PC-9 (cell line): ENCODE data around the gene ICA1. TPM values are rescaled to one million over a fixed set of nuclear protein-coding genes. Genes with fewer than 3 reads are reported as not detected.

Experiments used
- BruUV-seq: library from RNA; stranded (reverse); fragments of 400-500 nt; replicated peaks from 2 replicates; lab custom pipeline; 2021; lab: Mats Ljungman, UMichigan
- CTCF ChIA-PET: fragments of 300-600 bp; sonication (Branson Sonifier 250); formaldehyde crosslinking; loops from one replicate; lab custom pipeline; 2022; ENCODE audit warnings: antibody characterized with exemption; lab: Charles Lee
- POLR2A ChIA-PET: fragments of 300-600 bp; sonication (Branson Sonifier 250); formaldehyde crosslinking; loops from one replicate; lab custom pipeline; 2022; ENCODE audit warnings: antibody characterized with exemption; ENCODE audit not compliant: unreplicated experiment; lab: Charles Lee
- DNase-seq, 2 experiments: peaks; one replicate each; pipeline versions ENCODE4 v3.0.0 to v3.0.0-alpha.2; 2015 to 2022; ENCODE audit warnings: mixed read lengths in 1 of 2
- H2AFZ ChIP-seq: fragments of 200-600 bp; sonication (generic); 2 replicates; pipeline ENCODE4 v1.8.1; 2017; ENCODE audit warnings: antibody characterized with exemption
- H3F3A ChIP-seq: fragments of 200-600 bp; sonication (generic); 2 replicates; pipeline ENCODE4 v1.8.1; 2017; ENCODE audit warnings: antibody characterized with exemption, mild to moderate bottlenecking, low read depth; ENCODE audit not compliant: insufficient read depth
- H3K27ac ChIP-seq: fragments of 200-600 bp; sonication (generic); 2 replicates; pipeline ENCODE4 v1.6.1; 2016; ENCODE audit warnings: mixed run types
- H3K27me3 ChIP-seq: fragments of 200-600 bp; sonication (generic); 2 replicates; pipeline ENCODE4 v1.6.1; 2016; ENCODE audit warnings: low read depth, mixed run types; ENCODE audit not compliant: insufficient read depth
- H3K36me3 ChIP-seq: fragments of 200-600 bp; sonication (generic); 2 replicates; pipeline ENCODE4 v1.6.1; 2016; ENCODE audit warnings: low read depth, mixed run types
- H3K4me1 ChIP-seq: fragments of 200-600 bp; sonication (generic); replicated peaks from 2 replicates; pipeline ENCODE4 v1.6.1; 2016; ENCODE audit warnings: mixed run types; ENCODE audit not compliant: insufficient read depth
- H3K4me2 ChIP-seq: fragments of 200-600 bp; sonication (generic); 2 replicates; pipeline ENCODE4 v1.6.1; 2017; ENCODE audit warnings: mixed run types
- H3K4me3 ChIP-seq: fragments of 200-600 bp; sonication (generic); 2 replicates; pipeline ENCODE4 v1.6.1; 2016; ENCODE audit warnings: mixed run types
- H3K79me2 ChIP-seq: fragments of 200-600 bp; sonication (generic); 2 replicates; pipeline ENCODE4 v1.6.1; 2017; ENCODE audit warnings: low read depth, mixed run types
- H3K9me2 ChIP-seq: fragments of 200-600 bp; sonication (generic); 2 replicates; pipeline ENCODE4 v1.8.1; 2017; ENCODE audit warnings: mild to moderate bottlenecking; ENCODE audit not compliant: insufficient read depth
- H3K9me3 ChIP-seq: fragments of 200-600 bp; sonication (generic); 2 replicates; pipeline ENCODE4 v1.8.1; 2016; ENCODE audit warnings: low read depth; ENCODE audit not compliant: insufficient read depth
- H4K20me1 ChIP-seq: fragments of 200-600 bp; sonication (generic); 2 replicates; pipeline ENCODE4 v1.8.1; 2017; ENCODE audit not compliant: insufficient read depth
- EZH2 ChIP-seq: fragments of 200-600 bp; sonication (generic); IDR thresholded peaks from 2 replicates; pipeline ENCODE4 v1.8.0; 2017; ENCODE audit warnings: antibody characterized with exemption, low read depth
- intact Hi-C: fragments of 100-400 bp; cut with micrococcal nuclease; formaldehyde crosslinking; loops from one replicate; pipeline ENCODE4 v1.10.0; 2022; ENCODE audit not compliant: unreplicated experiment
- total RNA-seq: library from RNA; stranded (reverse); gene quantifications from 2 replicates; pipeline ENCODE4 v1.2.3, GENCODE V29; 2021
- TF ChIP-seq, protein P1 (sequence below): fragments of 200-600 bp; sonication (generic); conservative IDR thresholded peaks from 2 replicates; pipeline ENCODE4 v1.6.1; 2017; ENCODE audit warnings: mixed run types, antibody characterized with exemption, mild to moderate bottlenecking, moderate library complexity

ICA1 gene
- total RNA-seq, 1 experiment from 2014 or later = 33.8 TPM

DNA sequence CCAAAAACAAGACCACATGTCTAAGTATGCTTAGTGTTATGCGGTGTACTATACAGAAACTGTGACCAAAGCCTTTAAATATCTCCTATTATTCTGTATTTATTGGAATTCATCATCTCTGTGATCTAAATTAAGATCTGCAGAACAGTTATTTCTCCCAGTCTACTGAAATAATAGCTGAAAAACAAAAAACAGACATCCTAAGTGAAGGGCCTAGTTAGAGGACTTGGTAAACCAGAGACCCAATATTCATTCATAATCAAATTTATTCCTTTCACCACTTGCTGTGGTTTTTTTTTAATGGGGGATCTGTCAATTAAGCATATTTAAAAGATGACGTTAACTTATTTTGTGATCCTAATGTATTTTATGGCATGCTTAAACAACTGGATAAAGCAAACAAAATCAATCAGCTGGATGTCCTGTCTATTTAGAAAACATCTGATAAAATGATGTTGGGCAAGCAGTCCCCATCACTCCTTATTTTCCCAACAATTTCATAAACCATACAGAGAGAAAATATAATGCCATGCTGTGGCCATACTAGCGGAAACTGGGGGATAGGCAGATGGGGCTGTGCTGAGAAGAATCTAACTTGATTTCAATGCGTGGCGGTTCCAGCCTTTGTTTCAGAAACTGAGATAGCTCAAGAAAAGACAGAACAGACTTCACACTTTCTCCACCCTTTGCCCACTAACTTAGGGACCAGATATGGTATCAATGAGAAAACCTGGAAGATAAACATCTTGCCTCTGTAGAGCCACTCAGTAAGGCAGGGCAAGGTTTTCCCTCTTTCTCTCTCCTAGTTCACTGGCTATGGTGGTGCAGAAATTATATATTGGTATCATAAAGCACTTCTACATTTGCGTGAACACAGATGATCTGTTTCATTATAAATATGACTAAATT is 32.9 kb downstream of the ICA1 start:
- no peak for TF ChIP-seq EZH2
- TF ChIP-seq, protein P1, sequence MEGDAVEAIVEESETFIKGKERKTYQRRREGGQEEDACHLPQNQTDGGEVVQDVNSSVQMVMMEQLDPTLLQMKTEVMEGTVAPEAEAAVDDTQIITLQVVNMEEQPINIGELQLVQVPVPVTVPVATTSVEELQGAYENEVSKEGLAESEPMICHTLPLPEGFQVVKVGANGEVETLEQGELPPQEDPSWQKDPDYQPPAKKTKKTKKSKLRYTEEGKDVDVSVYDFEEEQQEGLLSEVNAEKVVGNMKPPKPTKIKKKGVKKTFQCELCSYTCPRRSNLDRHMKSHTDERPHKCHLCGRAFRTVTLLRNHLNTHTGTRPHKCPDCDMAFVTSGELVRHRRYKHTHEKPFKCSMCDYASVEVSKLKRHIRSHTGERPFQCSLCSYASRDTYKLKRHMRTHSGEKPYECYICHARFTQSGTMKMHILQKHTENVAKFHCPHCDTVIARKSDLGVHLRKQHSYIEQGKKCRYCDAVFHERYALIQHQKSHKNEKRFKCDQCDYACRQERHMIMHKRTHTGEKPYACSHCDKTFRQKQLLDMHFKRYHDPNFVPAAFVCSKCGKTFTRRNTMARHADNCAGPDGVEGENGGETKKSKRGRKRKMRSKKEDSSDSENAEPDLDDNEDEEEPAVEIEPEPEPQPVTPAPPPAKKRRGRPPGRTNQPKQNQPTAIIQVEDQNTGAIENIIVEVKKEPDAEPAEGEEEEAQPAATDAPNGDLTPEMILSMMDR = no peak
- DNase-seq = no peak
- no peak overlapping the region for H2AFZ ChIP-seq
- H3K27me3 ChIP-seq = no peaks in the 10 kb centered on the region
- no peak overlapping the region for H3K4me2 ChIP-seq
- POLR2A ChIA-PET = no interaction called here
- CTCF ChIA-PET = no interaction called here
- no peaks in the 10 kb centered on the region for H3K79me2 ChIP-seq
- H3F3A ChIP-seq = no peaks in the 10 kb centered on the region
- no peak overlapping the region for H3K4me3 ChIP-seq
- no peaks in the 10 kb centered on the region for H3K4me1 ChIP-seq
- no peaks in the 10 kb centered on the region for H3K9me2 ChIP-seq
- no peaks in the 10 kb centered on the region for H4K20me1 ChIP-seq
- no peak overlapping the region for H3K27ac ChIP-seq
- H3K36me3 ChIP-seq = 0 out of 2 replicates have a peak, but pooled peaks cover under 1% of the 10 kb centered on the region
- H3K9me3 ChIP-seq = no peaks in the 10 kb centered on the region
- intact Hi-C loops = no loop called here
- BruUV-seq = no TSS peak

DNA sequence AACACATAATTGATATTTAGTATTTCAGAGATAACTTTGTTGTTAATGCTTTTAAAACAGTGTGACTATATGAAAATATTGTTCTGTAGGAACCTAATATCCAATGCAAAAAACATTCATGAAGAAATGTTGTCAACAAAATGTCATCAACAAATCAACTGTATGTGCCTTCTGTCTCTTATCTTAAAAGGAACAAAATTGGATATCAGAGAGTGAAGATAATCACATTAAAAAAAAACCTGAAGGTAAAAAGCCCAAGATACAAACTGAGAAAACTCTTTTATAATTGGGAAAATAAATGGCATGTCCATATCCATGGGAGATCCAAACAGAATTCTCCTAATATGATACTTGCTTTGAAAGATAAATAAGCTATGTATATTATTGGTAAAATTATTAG is 33.9 kb downstream of the ICA1 start:
- H3K4me1 ChIP-seq = no peaks in the 10 kb centered on the region
- no peaks in the 10 kb centered on the region for H3K9me3 ChIP-seq
- ChIA-PET POLR2A (no interaction called here), CTCF (no interaction called here)
- TF ChIP-seq, protein P1 = no peak
- TF ChIP-seq EZH2 = no peak
- DNase-seq = no peak
- no peak overlapping the region for H3K4me2 ChIP-seq
- no peak overlapping the region for H3K4me3 ChIP-seq
- no peaks in the 10 kb centered on the region for H4K20me1 ChIP-seq
- no peaks in the 10 kb centered on the region for H3K9me2 ChIP-seq
- no peaks in the 10 kb centered on the region for H3F3A ChIP-seq
- no peaks in the 10 kb centered on the region for H3K79me2 ChIP-seq
- intact Hi-C loops = no loop called here
- H3K36me3 ChIP-seq = 0 out of 2 replicates have a peak, but pooled peaks cover 3% of the 10 kb centered on the region
- no peak overlapping the region for H3K27ac ChIP-seq
- no peak overlapping the region for H2AFZ ChIP-seq
- H3K27me3 ChIP-seq = no peaks in the 10 kb centered on the region
- no TSS peak for BruUV-seq

DNA sequence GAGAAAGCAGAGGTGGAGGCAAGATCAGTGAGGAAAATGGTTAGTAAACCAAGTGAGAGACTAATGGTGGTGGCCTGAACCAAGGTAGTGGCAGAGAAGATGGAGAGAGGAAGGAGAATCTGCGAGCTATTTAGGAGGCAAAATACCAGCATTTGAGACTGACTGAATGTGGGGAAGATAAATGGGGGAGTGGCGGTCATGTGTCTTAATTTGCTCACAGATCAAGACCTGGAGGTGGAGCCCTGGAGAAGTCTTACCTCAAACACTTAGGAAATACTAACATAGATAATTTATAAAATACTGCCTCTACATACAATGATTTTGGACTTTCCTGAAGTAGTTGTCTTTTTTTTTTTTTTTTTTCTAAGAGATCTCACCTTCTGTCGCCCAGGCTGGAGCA is 34.7 kb downstream of the ICA1 start:
- H4K20me1 ChIP-seq = no peaks in the 10 kb centered on the region
- H3F3A ChIP-seq = no peaks in the 10 kb centered on the region
- H3K36me3 ChIP-seq = 0 out of 2 replicates have a peak, but pooled peaks cover 3% of the 10 kb centered on the region
- no peaks in the 10 kb centered on the region for H3K9me2 ChIP-seq
- H3K79me2 ChIP-seq = no peaks in the 10 kb centered on the region
- no peaks in the 10 kb centered on the region for H3K27me3 ChIP-seq
- POLR2A ChIA-PET = no interaction called here
- intact Hi-C loops = no loop called here
- TF ChIP-seq, protein P1 = no peak
- TF ChIP-seq EZH2 = no peak
- CTCF ChIA-PET = no interaction called here
- H3K4me1 ChIP-seq = no peaks in the 10 kb centered on the region
- H3K4me3 ChIP-seq = no peak overlapping the region
- no peak for DNase-seq
- BruUV-seq = no TSS peak
- no peaks in the 10 kb centered on the region for H3K9me3 ChIP-seq
- H2AFZ ChIP-seq = no peak overlapping the region
- no peak overlapping the region for H3K4me2 ChIP-seq
- H3K27ac ChIP-seq = no peak overlapping the region
